PC-9 (cell line): ENCODE data around the gene ARMH2.

ENCODE experiments used
- CTCF ChIP-seq: fragments of 200-600 bp; sonication (generic); conservative IDR thresholded peaks from 2 replicates; pipeline ENCODE4 v1.6.1; 2017; ENCODE audit warnings: mixed run types, antibody characterized with exemption, mild to moderate bottlenecking, moderate library complexity
- EZH2 ChIP-seq: fragments of 200-600 bp; sonication (generic); IDR thresholded peaks from 2 replicates; pipeline ENCODE4 v1.8.0; 2017; ENCODE audit warnings: antibody characterized with exemption, low read depth

GRCh38 chr6:24760210-24760609, 38.5 kb downstream of the ARMH2 start:
- TF ChIP-seq EZH2 = no peak
- no peak for TF ChIP-seq CTCF
